Measurements from ENCODE around the gene GRM4. TPM values are rescaled to one million over a fixed set of nuclear protein-coding genes. Genes with fewer than 3 reads are reported as not detected.
"Not testable (repeated sequence)": the region's sequence is repeated elsewhere in the genome, so short reads cannot be mapped to it uniquely, and the experiment has no call there.

The GRM4 gene
- total RNA-seq, 2 donors from 2014 or later: not detected

DNA sequence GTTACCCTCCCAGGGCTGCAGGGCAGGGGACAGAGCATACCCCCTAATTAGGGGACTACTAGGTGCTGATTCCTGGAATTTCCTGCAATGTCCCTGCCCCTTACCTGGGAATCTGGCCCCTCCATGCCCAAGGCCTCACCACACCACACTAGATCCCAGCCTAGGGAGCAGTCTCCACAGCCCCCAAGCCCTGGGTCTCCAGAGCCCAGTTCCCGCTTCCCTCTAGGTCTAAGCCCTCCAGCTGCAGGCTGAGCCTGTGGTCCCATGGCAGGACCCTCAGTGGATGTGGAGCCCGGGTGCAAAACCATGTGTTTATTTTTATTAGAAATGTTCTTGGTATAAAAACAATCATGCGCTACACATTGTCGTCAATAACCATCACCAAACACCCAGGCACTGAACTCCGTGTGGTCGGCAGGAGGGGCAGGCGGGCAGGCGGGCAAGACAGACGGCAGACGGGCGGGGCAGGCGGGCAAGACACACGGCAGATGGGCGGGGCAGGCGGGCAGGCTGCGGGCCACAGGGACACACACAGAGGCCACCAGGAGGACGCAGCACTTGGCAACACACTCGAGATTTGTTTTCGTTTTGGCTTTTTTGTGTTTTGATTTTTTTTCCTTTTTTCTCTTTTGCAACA, 124.2 kb downstream of the GRM4 start:
- ATAC-seq: no peak
- no peak for DNase-seq
- intact Hi-C loops (cut with DNase I): loop anchor here in 1 of 2 donors (10.0 kb wide), 2 partner anchors 167 to 257 kb away; no protein-coding TSS in a partner anchor

DNA sequence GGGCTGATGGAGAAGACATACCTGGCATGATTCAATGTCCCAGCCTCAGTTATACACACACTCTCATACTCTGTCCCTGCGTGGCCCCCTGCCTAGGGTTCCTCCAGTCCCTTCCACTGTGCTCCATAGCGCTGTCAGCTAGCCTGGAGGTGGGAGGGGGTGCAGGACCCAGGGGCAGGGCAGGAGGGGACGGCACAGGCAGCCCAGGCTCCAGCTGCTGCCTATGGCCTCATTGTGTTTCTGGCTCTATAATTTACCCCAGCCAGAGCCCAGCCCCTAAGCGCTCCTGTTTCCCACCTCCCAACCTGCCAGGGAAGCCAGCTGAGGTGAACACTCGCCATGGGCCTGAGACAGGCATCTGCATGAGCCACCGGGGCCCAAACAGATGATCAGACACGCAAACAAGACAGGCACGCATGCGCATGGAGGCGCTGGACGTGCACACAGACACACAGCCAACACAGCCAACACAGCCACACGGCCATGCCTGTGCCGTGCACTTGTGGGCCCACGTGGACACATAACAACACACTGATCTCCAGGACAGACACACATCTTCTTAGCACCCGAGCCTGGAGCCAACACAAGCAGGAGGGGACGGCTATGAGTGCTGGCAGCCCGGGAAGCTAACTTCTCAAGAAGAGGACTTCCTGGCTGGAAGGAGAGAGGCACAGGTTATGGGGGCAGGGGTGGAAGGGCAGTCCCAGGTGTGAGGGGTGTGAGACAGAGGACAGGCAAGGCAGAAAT, 124.9 kb downstream of the GRM4 start:
- intact Hi-C loops (cut with DNase I): loop anchor here in 1 of 2 donors (10.0 kb wide), 2 partner anchors 166 to 256 kb away; no protein-coding TSS in a partner anchor
- ATAC-seq (no peak), DNase-seq (no peak)

DNA sequence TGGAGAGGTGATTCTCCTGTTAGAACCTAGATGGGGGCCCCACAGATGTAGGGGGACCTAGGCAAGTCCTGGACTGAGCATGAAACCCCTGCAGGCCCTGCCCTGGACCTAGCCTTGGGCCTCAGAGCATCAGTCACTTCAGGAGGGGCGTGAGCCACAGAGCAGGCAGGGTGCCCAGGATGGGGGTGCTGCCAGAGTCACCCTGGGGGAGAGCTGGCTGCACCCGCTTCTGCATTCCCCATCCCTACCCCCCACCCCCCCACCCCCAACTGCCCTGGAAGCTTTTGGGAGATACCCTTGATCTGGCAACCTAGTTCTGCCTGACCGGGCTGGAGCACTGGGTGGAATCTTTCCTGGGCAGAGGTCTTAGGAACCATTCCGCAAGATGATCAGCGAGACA, 125.6 kb downstream of the GRM4 start:
- ATAC-seq (no peak), DNase-seq (no peak)
- intact Hi-C loops (cut with DNase I): loop anchor here in 1 of 2 donors (10.0 kb wide), 2 partner anchors 165 to 255 kb away; no protein-coding TSS in a partner anchor

DNA sequence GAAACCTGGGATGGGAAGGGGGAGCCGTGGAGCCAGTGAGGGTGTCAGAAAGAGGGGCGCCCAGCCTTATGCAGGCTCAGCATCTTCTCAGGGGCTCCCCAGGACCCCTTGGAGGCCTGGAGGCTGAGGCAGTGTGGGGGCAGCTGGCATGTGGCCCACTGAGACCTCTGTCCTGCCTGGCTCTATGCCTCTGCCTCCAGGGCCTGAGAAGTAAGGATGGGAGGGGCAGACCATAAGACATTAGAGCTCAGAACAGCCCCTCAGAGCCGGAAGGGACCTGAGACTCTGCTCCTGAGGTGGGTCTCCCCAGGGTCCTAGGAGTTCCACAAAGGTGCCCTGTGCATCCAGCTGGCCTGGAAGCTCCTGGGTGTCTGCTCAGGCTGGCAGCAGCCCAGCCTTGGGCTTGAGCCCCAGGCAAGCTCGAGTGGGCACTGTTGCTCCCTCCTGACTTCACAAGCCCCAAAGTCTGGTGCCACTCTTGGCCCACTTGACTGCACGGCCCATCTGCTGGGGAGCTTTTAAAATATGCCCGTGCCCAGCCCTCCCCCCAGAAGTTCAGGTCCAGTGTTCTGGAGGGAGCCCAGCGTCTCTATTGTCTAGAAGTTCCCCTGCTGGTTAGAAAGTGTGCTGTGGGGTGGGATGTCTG, 126.8 kb downstream of the GRM4 start:
- ATAC-seq (no peak), DNase-seq (no peak)
- intact Hi-C loops (cut with DNase I): no loop called here

DNA sequence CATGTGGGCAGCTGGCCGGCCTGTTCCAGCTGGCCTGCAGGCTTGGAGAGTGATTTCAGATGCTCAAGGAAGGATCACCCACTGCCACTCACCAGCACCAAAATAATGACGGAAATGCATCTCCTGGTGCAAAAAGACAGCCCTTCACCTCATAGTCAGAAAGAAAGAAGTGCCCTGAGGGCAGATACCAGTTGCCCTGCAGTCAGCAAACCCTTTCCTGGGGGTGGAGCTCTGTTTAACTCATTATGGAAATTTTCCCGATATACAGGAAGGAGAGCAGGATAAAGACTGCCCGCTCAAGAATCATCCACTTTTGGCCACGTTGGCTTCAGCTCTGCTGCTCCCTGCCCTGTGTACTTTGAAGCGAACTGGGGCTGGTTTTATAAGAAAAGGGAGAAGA, 127.9 kb downstream of the GRM4 start:
- DNase-seq (no peak), ATAC-seq (no peak)
- intact Hi-C loops (cut with DNase I): no loop called here

DNA sequence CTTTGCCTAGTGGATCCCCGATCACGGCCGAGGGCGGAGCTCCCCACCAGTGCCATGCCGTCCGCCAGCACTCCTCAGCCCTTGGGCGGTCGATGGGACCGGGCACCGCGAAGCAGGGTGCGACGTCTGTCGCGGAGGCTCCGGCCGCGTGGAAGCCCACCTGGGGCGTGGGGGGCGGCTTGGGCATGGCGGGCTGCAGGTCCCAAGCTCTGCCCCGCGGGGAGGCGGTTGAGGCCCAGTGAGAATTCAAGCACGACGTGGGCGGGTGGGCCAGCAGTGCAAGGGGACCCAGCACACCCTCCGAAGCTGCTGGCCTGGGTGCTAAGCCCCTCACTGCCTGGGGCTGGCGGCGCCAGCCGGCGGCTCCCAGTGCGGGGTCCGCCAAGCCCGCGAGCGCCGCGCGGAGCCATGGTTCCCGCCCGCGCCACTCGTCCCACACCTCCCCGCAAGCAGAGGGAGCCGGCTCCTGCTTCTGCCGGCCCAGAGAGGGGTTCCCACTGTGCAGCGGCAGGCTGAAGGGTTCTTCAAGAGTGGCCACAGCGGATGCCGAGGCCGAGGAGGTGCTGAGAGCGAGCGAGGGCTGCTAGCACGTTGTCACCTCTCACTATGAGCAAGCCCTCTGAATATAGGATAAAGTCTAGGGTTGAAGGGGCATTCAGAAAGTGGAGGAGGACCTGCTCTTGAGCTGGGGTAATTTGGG, 128.6 kb downstream of the GRM4 start:
- ATAC-seq (no peak), DNase-seq (no peak)
- intact Hi-C loops (cut with DNase I): no loop called here

DNA sequence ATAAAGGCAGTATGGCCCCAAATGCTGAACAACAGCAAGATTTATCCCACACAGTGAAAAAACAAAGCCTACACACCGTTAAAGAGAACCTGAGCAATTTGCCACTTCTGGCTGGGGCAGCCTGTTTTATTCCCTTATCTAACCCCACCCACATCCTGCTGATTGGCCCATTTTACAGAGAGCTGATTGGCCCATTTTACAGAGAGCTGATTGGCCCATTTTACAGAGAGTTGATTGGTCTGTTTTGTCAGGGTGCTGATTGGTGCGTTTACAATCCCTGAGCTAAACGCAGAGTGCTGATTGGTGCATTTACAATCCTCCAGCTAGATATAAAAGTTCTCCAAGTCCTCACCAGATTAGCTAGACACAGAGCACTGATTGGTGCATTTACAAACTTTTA, 129.3 kb downstream of the GRM4 start:
- intact Hi-C loops (cut with DNase I); DNase-seq; ATAC-seq: not testable (repeated sequence)

DNA sequence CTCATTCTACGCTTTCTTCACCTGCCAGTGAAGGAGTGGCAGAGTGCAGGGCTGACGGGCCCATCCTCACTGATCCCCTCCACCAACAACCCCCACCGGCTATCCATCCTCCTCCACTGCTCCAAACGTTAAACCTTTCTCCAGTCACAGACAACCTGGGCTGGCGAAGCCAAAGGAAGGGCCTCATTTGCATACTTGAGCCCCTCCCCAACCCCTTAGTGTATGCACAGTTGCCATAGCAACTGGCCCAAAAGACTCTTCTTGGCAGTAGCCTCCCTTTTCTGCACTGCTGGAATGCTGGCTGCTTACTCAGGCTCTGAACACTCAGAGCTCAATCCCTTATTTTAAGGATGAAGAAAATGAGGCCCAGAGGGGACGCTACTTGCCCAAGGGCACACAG, 130.3 kb downstream of the GRM4 start:
- no peak for DNase-seq
- ATAC-seq: peak in 1 of 2 donors; percentile 29
- intact Hi-C loops (cut with DNase I): no loop called here

DNA sequence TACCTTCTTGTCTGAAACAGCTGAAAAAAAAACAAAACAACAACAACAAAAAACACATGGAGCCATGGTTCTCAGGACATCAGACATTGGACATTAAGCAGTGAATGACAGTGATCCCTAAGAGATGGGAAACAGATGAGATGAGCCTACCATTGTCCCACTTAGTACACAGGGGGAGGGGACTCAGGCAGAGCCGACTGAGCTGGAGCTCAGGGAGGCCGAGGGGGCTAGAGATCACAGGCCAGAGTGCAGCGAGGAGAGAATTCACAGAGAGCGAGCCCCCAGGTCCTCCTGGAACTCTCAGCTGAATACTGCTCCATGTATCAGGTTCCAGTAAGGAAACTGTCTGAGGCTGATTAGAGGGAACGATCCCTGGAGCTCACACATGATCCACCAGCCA, 134.6 kb downstream of the GRM4 start:
- DNase-seq (no peak), ATAC-seq (no peak)
- intact Hi-C loops (cut with DNase I): no loop called here

DNA sequence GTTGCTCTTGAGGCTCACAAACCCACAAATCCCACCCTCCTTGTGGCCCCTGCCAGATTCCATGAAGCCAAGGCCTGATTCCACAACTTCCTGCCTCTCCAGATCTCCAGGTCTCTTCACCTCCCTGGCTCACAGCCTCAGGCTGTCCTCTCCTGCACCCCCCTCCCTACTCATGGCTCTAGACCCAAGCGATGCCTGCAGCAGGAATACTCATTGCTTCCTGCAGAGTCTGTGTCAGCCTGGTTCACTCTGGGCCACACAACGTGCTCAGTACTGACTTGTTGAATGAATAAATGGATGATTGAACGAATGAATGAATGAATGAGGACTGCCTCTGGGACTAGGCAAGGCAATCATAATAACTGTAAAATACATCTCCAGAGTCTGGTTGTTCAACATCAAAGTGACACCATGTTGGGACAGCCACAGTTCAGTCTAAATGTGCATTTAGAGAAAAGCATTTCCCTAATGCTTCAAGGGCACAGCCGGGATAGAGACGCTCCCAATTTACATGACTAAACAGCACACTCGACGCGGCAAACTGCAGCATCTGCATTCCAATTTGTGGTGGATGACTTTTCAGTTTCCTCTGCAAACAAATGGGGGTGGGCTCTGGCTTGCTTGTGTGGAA, 139.9 kb downstream of the GRM4 start:
- intact Hi-C loops (cut with DNase I): no loop called here
- ATAC-seq: no peak
- DNase-seq: no peak

DNA sequence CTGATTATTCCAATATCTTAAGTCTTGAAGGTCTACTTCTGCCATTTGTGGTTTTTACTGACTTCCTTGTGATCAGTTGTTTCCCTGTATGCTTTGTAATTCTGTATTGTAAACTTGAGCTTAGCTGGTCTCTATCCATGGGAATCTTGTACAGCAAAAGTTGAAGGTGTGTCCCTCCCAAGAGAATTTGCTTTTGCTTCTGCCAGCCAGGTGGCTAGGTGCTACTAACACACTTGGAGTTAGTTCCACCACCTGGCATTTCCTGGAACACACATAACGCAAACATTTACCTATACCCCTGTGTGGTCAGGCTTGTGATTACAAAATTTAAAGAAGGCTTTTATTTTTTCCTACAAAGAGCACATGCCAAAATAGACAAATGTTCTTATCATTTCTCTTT, 141.2 kb downstream of the GRM4 start:
- no peak for DNase-seq
- intact Hi-C loops (cut with DNase I): no loop called here
- ATAC-seq: no peak

DNA sequence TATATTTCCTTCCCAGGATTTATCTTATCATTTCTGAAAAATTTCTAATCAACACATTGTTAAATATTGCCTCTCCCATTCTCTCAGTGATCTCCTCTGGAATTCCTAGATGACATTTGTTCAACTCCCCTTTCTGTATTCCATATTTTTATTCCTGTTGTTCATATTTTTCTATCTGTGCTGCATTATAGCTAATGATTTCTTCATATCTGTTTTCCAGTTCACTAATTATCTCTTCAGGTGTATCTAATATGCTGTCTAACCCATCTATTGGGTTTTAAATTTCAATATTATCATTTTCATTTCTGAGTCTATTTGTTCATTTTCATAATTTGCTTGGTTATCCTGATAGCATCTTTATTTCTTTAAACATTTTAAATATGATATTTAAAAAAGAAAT, 141.9 kb downstream of the GRM4 start:
- intact Hi-C loops (cut with DNase I): no loop called here
- DNase-seq (no peak), ATAC-seq (no peak)

DNA sequence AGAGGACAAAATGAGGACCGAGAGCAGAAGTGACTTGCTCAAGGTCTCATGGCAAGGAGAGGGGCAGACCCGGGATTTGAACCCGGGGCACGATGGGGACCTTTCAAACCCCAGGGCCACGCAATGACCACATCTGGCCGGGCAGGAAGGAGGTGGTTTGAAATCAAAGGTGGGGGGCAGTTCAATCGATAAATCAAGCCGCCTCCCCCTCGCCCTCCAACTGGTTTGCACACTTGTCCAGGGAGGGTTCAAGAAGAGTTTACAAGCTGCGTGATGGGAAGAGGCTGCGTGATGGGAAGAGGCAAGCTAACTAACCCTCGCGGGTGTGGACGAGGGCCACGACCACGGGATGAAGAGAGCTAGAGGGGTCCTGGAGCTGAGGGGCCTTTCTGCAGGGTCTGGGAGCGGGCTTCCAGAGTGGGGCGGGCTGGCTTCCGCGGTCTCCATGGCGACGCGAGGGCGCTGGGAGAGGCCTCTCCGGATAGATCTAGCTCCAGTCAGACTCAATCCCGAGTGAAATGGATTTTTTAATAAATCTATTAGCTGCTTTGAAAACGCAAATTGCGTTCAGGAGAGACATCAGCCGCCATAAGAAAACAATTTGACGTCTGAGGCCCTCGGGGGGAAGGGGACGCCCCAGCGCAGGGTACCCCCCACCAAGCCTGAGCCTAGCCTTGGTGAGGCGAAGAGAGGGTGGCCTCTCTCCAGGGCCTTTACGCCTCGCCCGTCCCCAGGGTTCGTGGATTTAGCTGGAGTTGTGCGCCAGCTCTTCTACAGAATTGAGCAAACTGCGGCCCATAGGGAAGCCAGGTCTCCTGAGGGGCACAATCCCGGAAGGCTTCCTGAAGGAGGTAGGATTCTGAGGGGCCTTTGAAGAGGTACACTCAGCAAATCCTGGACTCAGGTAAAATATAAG, 143.9 kb downstream of the GRM4 start:
- ATAC-seq (no peak), DNase-seq (no peak)
- intact Hi-C loops (cut with DNase I): no loop called here

DNA sequence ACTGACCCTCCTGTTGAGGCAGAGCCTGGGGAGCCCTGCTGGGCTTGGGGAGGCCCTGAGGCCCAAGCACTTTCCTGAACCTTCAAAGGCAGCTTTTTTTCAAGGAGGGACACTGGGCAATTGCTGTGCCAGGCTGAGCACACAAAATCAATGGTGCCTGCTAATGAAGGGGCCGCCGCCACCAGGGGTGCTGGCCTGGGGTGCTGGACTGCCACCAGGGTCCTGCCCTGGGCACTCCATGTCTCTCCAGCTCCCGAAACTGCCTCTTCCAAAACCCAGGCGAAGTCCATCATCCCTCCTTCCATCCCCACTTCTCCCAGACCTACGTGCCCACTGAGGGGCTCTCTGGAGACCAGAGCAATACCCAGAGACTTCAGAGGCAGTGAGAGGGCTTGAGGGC, 145.6 kb downstream of the GRM4 start:
- intact Hi-C loops (cut with DNase I): no loop called here
- ATAC-seq (no peak), DNase-seq (no peak)

DNA sequence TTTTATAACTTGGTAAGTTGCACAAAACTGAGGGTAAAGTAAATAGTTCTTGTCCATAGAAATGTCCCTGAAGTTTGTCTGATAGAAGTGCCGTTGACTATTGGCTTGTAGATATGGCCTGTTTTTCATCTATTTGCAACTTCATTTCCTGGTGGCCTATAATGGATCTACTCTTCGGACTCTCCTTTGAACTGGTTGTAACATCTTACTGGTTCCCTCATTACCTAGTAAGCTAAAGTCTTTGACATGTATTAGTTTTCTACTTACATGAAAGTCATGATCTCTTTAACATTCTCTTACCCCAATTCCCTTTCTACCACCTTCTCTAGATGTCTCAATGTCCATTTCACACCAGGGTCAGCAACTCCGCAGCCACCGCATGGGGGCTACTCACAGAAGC, 146.3 kb downstream of the GRM4 start:
- no peak for DNase-seq
- ATAC-seq: no peak

DNA sequence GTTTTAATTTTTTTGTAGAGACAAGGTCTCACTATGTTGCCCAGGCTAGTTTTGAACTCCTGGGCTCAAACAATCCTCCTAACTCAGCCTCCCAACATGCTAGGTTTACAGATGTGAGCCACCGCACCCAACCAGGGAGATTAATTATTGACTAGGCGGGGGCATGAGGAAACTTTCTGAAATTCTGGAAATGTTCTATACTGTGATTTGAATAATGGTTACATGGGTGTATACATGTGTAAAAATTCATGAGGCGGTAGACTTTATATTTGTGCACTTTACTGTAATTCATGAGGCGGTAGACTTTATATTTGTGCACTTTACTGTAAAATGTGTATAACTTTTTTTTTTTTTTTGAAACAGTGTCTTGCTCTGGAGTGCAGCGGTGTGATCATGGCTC, 147.2 kb downstream of the GRM4 start:
- intact Hi-C loops (cut with DNase I): no loop called here
- ATAC-seq (no peak), DNase-seq (no peak)

More for the DNA sequence above, 146.3 kb downstream of the GRM4 start:
- intact Hi-C loops (cut with DNase I): no loop called here

DNA sequence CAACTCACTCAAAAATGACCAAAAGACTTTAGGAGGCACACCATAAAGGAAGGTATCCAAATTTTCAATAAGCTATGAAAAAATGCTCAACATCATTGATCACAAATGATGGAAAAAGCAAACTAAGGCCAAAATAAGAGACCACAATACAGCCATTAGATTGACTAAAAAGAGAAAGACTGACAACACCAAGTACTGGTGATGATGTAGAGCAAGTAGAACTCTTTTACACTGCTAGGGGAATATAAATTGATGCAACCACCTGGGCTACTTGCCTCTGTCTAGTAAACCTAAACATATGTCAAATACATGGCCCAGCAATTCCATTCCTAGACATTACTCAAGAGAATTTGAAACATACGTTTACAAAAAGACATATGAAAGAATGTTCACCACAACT, 148.6 kb downstream of the GRM4 start:
- DNase-seq: no peak
- no peak for ATAC-seq
- intact Hi-C loops (cut with DNase I): no loop called here

DNA sequence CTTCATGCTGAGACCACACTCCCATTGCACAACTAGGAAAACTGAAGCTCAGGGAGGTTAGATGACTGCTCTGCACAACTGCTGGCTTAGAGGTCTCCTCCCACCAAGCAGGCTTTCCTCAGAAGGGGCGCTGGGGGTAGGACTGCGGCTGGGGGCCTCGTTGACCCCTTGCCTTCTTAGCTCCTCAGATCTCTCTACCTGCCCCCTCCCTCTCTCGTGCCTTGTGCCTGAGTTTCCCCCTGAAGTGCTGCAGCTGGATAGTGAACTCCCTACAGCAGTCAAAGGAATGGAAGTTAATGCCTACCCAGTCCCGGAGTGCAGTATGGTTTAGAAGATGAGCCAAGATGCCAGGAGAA, 149.8 kb downstream of the GRM4 start:
- no peak for DNase-seq
- intact Hi-C loops (cut with DNase I): no loop called here
- ATAC-seq: no peak
